HG02981 (cell line): ENCODE results near the gene KLHDC4.
"Not testable (repeated sequence)": the region's sequence is repeated elsewhere in the genome, so short reads cannot be mapped to it uniquely, and the experiment has no call there.

Experiments used
- ATAC-seq: cut with Tn5 transposase; IDR thresholded peaks from one replicate; pipeline ENCODE4 v1.9.1; 2021; ENCODE audit warnings: mild to moderate bottlenecking, moderate library complexity; ENCODE audit not compliant: unreplicated experiment

The KLHDC4 gene

DNA sequence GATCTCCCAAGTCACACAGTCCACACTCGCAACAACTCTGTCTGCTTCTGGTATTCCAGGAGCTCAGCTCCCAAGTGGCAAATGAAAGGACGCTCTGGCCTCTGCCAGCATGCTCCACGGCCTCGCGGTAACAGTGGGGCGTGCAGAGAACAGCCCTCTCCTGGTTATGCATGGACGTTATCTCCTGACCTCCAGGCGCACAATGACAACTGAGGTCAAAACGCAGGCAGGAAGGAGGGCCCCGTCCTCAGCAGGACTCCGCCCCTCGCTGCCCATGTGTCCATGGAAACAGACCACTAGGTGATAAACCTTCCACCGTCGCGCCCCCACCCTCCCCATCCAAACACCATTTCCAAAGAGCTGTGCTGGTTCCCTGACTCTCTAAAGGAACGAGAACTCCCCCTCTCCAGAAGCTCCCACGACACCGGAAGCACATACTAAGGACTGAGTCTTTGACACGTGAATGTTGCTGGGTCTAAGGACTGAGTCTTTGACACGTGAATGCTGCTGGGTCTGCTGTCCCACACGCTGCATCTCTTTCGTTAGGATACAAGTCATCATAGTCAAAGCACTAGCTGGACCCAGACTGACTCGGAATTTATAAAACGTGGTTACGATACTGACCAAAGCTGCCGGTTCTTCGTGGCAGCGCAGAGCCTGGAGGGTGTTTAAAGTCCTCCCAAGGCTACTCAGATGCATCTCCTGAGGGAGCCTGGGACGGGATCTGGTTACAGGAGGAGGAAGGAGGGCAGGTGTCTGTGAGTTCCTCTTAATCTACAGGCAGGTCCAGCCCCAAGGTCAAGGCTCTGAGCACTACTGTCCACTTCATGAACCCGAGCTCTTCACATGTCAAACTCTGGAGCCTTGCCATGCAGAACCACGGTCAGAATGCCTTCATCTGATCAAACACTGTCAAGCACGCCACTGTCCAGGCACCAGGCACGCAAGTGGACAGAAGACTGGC lies 43.9 kb downstream of the KLHDC4 start:
- no peak for ATAC-seq

- no peak for ATAC-seq
These were observed 45.3 kb downstream of the KLHDC4 start for GRCh38 chr16:87720446-87720845.

GRCh38 chr16:87718831-87719230 lies 47.0 kb downstream of the KLHDC4 start:
- not testable (repeated sequence) for ATAC-seq

- no peak for ATAC-seq
These were observed 50.1 kb downstream of the KLHDC4 start for GRCh38 chr16:87715658-87716057.

DNA sequence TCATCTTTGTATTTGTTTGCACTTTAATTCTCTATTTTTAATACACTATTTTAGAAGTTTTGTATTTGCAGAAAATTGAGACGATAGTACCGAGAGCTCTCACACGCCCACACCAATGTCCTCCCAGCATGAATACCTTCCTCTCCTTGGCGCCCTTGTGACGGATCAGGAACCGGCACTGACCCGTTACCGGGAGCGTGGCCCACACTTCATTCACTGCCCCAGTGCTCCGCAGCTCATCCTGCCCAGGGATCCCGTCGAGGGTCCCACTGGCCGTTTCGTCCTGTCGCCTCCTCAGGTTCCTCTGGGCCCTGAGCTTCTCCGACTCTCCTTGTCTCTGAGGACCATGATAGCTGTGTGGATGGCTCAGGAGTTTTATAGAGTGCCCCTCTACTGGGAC lies 50.6 kb downstream of the KLHDC4 start:
- no peak for ATAC-seq

DNA sequence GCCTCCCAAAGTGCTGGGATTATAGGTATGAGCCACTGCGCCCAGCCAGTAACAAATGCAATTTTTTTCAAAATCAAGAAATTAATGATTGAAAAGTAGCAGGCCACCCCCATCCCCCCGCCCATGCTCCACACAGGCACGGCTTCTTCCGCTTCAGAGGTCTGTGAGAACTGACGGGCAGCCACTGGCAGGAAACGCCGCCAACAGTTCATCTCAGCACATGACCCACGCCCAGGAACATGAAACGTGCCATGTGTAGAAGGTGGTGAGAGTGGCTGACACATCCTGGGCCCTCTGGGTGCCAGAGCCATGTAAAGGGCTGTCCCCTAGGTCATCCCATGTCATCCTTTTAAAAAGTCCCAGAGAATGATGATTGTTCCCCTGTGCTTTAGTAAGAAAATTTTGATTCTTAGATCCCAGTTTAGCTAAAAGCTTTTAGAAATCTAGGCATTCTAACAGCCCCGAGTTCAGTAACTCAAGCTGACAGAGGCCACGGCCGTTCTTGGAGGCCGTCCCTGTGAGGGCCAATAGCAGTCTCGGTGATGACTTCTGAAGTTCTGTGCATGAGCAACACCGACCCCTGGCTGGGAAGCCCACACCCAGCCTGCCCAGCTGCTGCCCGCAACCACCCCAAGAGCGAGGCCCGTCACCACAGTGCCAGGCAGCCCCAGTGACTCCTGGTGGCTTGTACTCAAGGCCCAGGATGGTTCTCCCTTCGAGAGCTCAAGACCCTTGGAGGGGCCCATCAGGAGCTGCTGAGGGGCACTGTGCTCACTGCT lies 52.1 kb downstream of the KLHDC4 start:
- no peak for ATAC-seq

DNA sequence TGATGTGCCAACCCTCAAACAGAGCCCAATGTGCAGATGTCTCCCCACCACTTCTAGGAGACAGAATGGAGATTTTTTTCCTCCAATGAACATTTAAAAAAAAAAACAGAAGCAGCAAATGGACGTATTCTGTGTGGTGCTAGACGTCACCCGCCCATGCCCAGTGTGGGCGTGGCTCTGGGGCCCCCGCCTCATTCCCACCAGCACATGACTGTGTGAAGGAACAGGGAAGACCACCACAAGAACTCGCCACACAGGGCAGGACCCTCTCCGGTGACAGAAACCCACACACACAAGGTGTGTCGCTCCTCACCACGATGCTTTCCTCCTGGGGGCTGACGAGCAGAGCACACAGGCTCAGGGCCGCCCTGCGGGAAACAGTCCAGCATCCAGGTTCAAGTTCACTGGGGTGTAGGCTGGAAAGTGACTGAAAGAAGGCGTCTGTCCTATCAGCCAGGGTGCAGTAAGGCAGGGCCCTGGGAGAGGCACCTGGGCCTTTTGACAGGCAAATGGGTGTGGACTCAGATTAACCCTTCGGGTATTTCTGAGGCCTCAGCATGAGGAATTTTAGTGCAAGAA lies 53.5 kb downstream of the KLHDC4 start:
- ATAC-seq: no peak

DNA sequence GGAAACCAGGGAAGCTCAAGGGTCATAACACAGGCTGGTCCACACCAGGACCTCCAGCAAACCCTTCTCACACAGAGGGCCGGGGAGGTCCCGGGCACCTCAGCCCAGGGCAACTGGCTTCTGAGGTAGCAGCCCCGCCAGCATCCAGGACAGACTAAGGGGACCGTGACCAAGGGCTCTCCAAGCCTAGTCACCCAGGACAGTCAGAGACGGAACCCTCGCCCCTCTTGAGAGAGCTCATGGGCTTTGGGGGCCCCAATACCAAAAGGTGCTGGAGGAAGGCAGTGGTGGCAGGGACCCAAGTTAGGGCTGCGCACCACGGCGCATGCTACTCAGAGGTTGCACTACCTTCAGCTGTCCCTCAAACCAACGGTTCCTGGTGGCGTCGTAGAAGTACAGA lies 54.9 kb downstream of the KLHDC4 start:
- no peak for ATAC-seq

DNA sequence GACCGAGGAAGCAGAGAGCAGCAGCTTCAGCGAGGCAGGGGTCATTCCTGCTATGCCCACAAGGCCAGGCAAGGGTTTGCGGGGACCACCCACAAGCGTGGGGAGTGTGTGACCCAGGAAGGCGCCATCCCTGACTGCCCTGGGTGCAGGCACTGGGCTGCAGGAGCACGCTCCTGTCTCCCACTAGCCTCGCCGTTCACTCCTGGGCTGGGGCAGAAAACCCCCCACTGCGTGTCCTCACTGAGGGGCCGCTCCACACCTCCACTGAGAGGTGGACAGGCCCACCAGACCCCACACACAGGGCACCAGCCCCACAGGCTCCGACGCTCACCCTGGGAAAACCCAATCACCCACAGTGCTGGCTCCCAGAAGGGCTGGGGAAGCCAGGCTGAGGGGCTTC lies 56.1 kb downstream of the KLHDC4 start:
- no peak for ATAC-seq

- ATAC-seq: no peak
These were observed 56.7 kb downstream of the KLHDC4 start for GRCh38 chr16:87708881-87709638.

DNA sequence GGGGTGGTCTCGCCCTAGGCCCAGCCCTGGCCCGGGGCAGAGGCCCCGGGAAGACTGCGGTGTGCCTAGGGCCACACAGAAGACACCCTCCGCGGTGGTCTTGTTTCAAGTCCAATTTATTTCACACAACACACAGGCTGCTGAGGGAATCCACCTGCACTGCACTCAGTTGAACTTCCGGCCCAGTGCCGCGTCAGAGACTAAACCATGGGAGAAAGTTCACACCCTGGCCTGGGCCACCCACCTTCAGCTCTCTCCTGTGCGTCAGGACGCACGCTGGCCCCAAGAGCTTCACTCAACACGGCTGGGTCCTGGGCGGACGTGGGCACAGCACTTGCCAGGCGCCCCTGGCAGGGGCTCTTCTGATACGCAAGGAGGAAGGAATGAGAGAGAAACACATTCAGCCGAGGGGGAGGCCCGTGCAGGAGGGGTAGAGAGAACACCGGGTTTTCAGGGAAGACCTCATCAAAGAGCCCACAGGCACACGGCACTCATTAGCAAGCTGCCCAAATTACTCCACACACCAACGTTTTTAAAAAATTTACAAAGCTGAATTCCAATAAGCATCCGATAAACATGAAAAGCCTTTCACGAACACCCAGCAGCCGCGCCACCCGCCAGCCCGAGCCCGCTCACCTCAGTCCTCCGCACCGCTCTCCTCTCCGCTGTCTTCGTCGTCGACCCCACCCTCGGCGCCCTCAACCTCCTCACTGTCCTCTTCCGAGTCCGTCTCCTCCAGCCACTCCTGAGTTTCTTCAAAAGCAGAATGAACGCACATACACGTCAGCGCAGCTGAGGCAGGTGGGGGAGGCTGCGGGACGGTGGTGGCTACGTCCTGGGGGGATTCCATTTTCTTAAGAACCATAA lies 57.8 kb downstream of the KLHDC4 start:
- no peak for ATAC-seq

GRCh38 chr16:87707097-87707496 lies 58.7 kb downstream of the KLHDC4 start:
- no peak for ATAC-seq

GRCh38 chr16:87706278-87707000 lies 59.3 kb downstream of the KLHDC4 start:
- ATAC-seq: no peak

GRCh38 chr16:87705771-87706277 lies 60.0 kb downstream of the KLHDC4 start:
- ATAC-seq: no peak

GRCh38 chr16:87704754-87705353 lies 60.9 kb downstream of the KLHDC4 start:
- ATAC-seq: no peak

GRCh38 chr16:87703835-87704375 lies 61.9 kb downstream of the KLHDC4 start:
- ATAC-seq: no peak

DNA sequence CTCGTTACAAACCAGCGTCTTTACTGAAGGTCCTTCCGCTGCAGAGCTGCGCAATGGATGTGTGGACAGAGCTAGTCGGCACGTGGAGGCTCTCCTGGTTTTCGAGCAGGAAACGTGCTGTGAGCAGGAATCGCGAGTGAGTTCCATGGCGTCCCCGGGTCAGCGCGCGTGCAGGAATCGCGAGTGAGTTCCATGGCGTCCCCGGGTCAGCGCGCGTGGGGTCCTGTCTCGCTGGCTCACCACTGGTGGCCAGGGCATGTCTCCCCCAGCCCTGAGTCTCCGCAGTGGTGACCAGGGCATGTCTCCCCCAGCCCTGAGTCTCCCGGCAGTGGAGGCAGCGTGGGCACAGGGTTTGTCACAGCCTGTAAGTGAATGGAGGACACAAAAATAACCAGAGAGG lies 62.7 kb downstream of the KLHDC4 start:
- no peak for ATAC-seq

GRCh38 chr16:87702325-87702811 lies 63.4 kb downstream of the KLHDC4 start:
- ATAC-seq: peak; percentile 50
